Spleen (tissue), 7 donors: ENCODE results near the gene NBEA.

Source experiments
- CTCF ChIP-seq, 11 experiments: fragments of 200-600 bp in 7 of 11; fragments of 450-650 bp in 4 of 11; sonication (generic) in 4 of 11; IDR thresholded peaks in 8 of 11; conservative IDR thresholded peaks in 3 of 11; 1 replicate in 7 of 11; 2 replicates in 4 of 11; pipeline versions ENCODE4 v1.4.0 to v1.8.0; 2016 to 2021; ENCODE audit warnings: antibody characterized with exemption in 11 of 11, inconsistent platforms in 4 of 11, mild to moderate bottlenecking in 1 of 11
- POLR2A ChIP-seq, 3 donors: fragments of 450-650 bp; IDR thresholded peaks; one replicate each; pipeline ENCODE4 v1.5.1; 2017; ENCODE audit warnings: antibody characterized with exemption in 3 of 3, mild to moderate bottlenecking in 1 of 3
- donor health status: DM: no; HTN: no; CAD: no; lungs with moderate emphysema.
- donor health status: DM: no; HTN: no; CAD: no.
- donor health status: DM: no; HTN: no; CAD: no.

- TF ChIP-seq POLR2A (IDR thresholded peaks at IDR 0.05) (no peak), CTCF (IDR thresholded peaks at IDR 0.05 in 8 of 11, conservative IDR thresholded peaks at IDR 0.05 in 3 of 11) (no peak)
Measured at GRCh38 chr13:35165205-35165604, 223.1 kb downstream of the NBEA start.
